ENCODE results near the gene KLB. TPM values are rescaled to one million over a fixed set of nuclear protein-coding genes. Genes with fewer than 3 reads are reported as not detected.

KLB gene
- total and polyA plus RNA-seq, 2 of the 4 experiments (the other 2 are of a cell fraction), result not detected

DNA sequence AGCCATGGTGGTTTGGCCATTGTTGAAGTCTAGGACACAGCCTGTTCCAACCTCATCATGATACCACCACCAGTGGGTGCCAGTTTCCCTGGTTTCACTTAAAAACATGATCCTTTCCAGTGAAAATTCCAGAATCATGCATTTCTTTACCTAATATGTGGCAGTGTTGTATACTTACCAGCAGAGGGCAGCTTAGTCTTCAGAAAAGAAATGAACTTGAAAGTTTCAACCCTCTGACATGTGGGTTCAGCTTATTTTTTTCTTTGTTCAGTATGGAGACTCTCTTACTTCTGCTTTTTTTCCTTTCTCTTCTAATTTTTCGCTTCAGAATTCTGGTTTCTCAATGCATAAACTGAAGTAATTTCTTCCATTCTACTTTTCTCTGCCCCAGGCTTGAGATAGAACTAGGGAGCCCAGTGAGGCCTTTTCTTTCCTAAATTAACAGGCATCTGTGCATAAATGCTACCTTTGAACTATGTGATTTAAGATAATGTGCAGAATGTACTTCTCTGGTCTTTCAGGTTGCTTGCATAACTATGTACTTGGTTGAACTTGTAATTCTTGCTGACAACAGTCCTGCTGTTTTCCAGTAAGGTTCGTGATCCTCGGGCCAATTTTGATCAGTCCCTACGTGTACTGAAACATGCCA is 62.8 kb downstream of the KLB start:
- Histone ChIP-seq H3K9me1 (ENCODE audit: insufficient read depth, low read length) (no peaks in the 10 kb centered on the region), H3K9me3 (ENCODE audit: control insufficient read depth, insufficient read depth, low read length) (no peaks in the 10 kb centered on the region), H3K18ac (ENCODE audit: low read depth, low read length) (no peak overlapping the region), H2AK5ac (ENCODE audit: low read depth, low read length) (peak overlapping the region; percentile 26; the same call in 1 of the 2 replicates), H2AK9ac (replicated peaks; ENCODE audit: low read depth, low read length, poor library complexity) (no peak overlapping the region), H2BK15ac (ENCODE audit: low read depth, low read length) (no peak overlapping the region), H3K4me3 (ENCODE audit: insufficient read depth, low read depth, low read length) (no peak overlapping the region), H3K27me3 (ENCODE audit: control insufficient read depth, insufficient read depth, low read length) (no peaks in the 10 kb centered on the region), H4K91ac (ENCODE audit: insufficient read depth, low read depth, low read length) (no peak overlapping the region), H3K36me3 (ENCODE audit: control insufficient read depth, insufficient read depth, low read length) (peaks cover 2% of the 10 kb centered on the region), H3K23ac (ENCODE audit: low read depth, low read length) (0 out of 2 replicates have a peak overlapping the region, but pooled peaks have one; percentile 25), H3K27ac (ENCODE audit: insufficient read depth, low read length) (no peak overlapping the region), H3K56ac (ENCODE audit: extremely low read depth, insufficient read depth, low read length) (no peak overlapping the region), H2BK120ac (ENCODE audit: low read depth, low read length) (no peak overlapping the region; the same call in 1 of the 2 replicates), H2BK5ac (ENCODE audit: low read depth, low read length, poor library complexity, severe bottlenecking) (peak overlapping the region; percentile 10), H3K4ac (ENCODE audit: low read depth, low read length) (peak overlapping the region; percentile 45; the same call in 1 of the 2 replicates), H3K14ac (replicated peaks; ENCODE audit: low read depth, low read length) (0 out of 2 replicates have a peak overlapping the region, but pooled peaks have one; percentile 33), H3K4me2 (ENCODE audit: low read depth, low read length) (no peak overlapping the region), H4K8ac (ENCODE audit: low read depth in 2 of 2, low read length in 2 of 2) (peak overlapping the region in 1 of 2 experiments; percentile 47; a peak in 1 of 4 replicates), H4K20me1 (ENCODE audit: insufficient read depth, low read length) (no peaks in the 10 kb centered on the region), H4K5ac (ENCODE audit: low read depth, low read length) (no peak overlapping the region), H2AFZ (replicated peaks; ENCODE audit: low read length, poor library complexity) (no peak overlapping the region), H3K79me1 (ENCODE audit: low read depth in 1 of 2, low read length in 2 of 2) (peaks cover 4 to 9% of the 10 kb centered on the region in 2 experiments; a peak in 2 of 4 replicates), H2BK20ac (ENCODE audit: low read depth, low read length) (0 out of 2 replicates have a peak overlapping the region, but pooled peaks have one; percentile 29), H3K4me1 (ENCODE audit: control insufficient read depth, insufficient read depth, low read length) (no peaks in the 10 kb centered on the region), H3K9ac (ENCODE audit: low read depth, low read length) (no peak overlapping the region)
- ATAC-seq (ENCODE audit: low read depth), result peak; percentile 83
- intact Hi-C loops (cut with micrococcal nuclease), result loop anchor here (1.0 to 2.0 kb wide), 6 partner anchors 57 to 507 kb away; partner anchors contain the start of genes SMIM14, UBE2K and UGDH
- ChIA-PET CTCF (interaction anchor here (0.5 to 1.5 kb wide), 15 partner anchors 9 to 1700 kb away, joined by 3 to 9 read pairs (median 4); partner anchors contain the start of genes LIAS, RPL9, SMIM14 and UGDH), POLR2A (ENCODE audit: unreplicated experiment) (interaction anchor here (0.5 to 0.9 kb wide), 2 partner anchors 12 to 101 kb away, joined by 3 to 4 read pairs; no protein-coding TSS in a partner anchor)
- peak; percentile 87 for DNase-seq
- in situ Hi-C loops (cut with MboI; ENCODE audit: low sequenced_read_pairs), result loop anchor here (10.0 kb wide), 1 partner anchor 505 kb away; the partner anchor contains the start of gene PDS5A
- dilution Hi-C loops (cut with HindIII; ENCODE audit: low sequenced_read_pairs, unreplicated experiment), result no loop called here
- BruUV-seq (replicated peaks), result no TSS peak
- no CpG with 5 or more reads among the region's 4 CpGs for WGBS, 2 experiments (ENCODE audit: extremely low coverage in 2 of 2, insufficient read length in 1 of 2)
- no peak for TF ChIP-seq BHLHE40 (IDR thresholded peaks at IDR 0.05; ENCODE audit: low read depth, low read length)
- no peak for TF ChIP-seq CEBPB (IDR thresholded peaks at IDR 0.05; ENCODE audit: low read depth, low read length)
- TF ChIP-seq FOS (IDR thresholded peaks at IDR 0.05; ENCODE audit: low read depth, low read length), result no peak
- TF ChIP-seq MAZ (IDR thresholded peaks at IDR 0.05; ENCODE audit: borderline replicate concordance, low read depth, low read length), result no peak
- peak; percentile 90 for TF ChIP-seq SMC3 (IDR thresholded peaks at IDR 0.05; ENCODE audit: low read depth, low read length)
- TF ChIP-seq, protein P1, sequence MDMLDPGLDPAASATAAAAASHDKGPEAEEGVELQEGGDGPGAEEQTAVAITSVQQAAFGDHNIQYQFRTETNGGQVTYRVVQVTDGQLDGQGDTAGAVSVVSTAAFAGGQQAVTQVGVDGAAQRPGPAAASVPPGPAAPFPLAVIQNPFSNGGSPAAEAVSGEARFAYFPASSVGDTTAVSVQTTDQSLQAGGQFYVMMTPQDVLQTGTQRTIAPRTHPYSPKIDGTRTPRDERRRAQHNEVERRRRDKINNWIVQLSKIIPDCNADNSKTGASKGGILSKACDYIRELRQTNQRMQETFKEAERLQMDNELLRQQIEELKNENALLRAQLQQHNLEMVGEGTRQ (IDR thresholded peaks at IDR 0.05; ENCODE audit: low read depth, low read length), result no peak
- no peak for TF ChIP-seq NFE2L2 (IDR thresholded peaks at IDR 0.05; ENCODE audit: low read depth, low read length)
- TF ChIP-seq POLR2A (IDR thresholded peaks at IDR 0.05; ENCODE audit: low read depth, low read length), result no peak
- TF ChIP-seq, protein P2, sequence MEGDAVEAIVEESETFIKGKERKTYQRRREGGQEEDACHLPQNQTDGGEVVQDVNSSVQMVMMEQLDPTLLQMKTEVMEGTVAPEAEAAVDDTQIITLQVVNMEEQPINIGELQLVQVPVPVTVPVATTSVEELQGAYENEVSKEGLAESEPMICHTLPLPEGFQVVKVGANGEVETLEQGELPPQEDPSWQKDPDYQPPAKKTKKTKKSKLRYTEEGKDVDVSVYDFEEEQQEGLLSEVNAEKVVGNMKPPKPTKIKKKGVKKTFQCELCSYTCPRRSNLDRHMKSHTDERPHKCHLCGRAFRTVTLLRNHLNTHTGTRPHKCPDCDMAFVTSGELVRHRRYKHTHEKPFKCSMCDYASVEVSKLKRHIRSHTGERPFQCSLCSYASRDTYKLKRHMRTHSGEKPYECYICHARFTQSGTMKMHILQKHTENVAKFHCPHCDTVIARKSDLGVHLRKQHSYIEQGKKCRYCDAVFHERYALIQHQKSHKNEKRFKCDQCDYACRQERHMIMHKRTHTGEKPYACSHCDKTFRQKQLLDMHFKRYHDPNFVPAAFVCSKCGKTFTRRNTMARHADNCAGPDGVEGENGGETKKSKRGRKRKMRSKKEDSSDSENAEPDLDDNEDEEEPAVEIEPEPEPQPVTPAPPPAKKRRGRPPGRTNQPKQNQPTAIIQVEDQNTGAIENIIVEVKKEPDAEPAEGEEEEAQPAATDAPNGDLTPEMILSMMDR (conservative IDR thresholded peaks at IDR 0.05; ENCODE audit: low read depth, low read length), result peak; percentile 97
- no peak for TF ChIP-seq RFX5 (IDR thresholded peaks at IDR 0.05; ENCODE audit: low read depth, low read length)
- TF ChIP-seq, protein P3, sequence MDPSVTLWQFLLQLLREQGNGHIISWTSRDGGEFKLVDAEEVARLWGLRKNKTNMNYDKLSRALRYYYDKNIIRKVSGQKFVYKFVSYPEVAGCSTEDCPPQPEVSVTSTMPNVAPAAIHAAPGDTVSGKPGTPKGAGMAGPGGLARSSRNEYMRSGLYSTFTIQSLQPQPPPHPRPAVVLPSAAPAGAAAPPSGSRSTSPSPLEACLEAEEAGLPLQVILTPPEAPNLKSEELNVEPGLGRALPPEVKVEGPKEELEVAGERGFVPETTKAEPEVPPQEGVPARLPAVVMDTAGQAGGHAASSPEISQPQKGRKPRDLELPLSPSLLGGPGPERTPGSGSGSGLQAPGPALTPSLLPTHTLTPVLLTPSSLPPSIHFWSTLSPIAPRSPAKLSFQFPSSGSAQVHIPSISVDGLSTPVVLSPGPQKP (IDR thresholded peaks at IDR 0.05; ENCODE audit: borderline replicate concordance, low read depth, low read length), result no peak
- 0 out of 2 replicates have a peak, but pooled peaks have one; percentile 23 for TF ChIP-seq MXI1 (IDR thresholded peaks at IDR 0.05; ENCODE audit: borderline replicate concordance, low read depth, low read length)
- no peak for TF ChIP-seq MAFK (IDR thresholded peaks at IDR 0.05; ENCODE audit: low read depth, low read length)
